A549 (cell line): Measurements from ENCODE around the gene SCFD1. TPM values are rescaled to one million over a fixed set of nuclear protein-coding genes. Genes with fewer than 3 reads are reported as not detected.
A peak's percentile ranks its signal among the peaks of the same experiment; 100 is the strongest.
"Not testable (repeated sequence)": the region's sequence is repeated elsewhere in the genome, so short reads cannot be mapped to it uniquely, and the experiment has no call there.

ENCODE experiments used
- ATAC-seq, 2 experiments: fragments of 200-7000 bp in 1 of 2; fragments of >200 bp in 1 of 2; cut with Nextera tagmentation in 1 of 2; cut with Tn5 transposase in 1 of 2; 3 replicates each; pipeline versions ENCODE4 v1.8.0 to v1.9.1; 2018 to 2020; ENCODE audit warnings: mild to moderate bottlenecking in 1 of 2, moderate library complexity in 1 of 2
- CTCF ChIA-PET: fragments of 300-600 bp; sonication (Branson Sonifier 250); formaldehyde crosslinking; extraction: SDS; loops from one replicate; lab custom pipeline; 2021; ENCODE audit warnings: antibody characterized with exemption, inconsistent platforms; lab: Yijun Ruan, JAX
- POLR2A ChIA-PET: fragments of 350-600 bp; formaldehyde crosslinking; extraction: SDS; loops from one replicate; lab custom pipeline; 2021; ENCODE audit warnings: antibody characterized with exemption, inconsistent platforms; lab: Yijun Ruan, JAX
- DNase-seq, 2 experiments: peaks; one replicate each; pipeline versions ENCODE4 v3.0.0 to v3.0.0-alpha.2; 2011 to 2016; ENCODE audit warnings: low read depth in 1 of 2, low spot score in 1 of 2
- FAIRE-seq: peaks from 2 replicates; lab custom pipeline; 2011; peaks lifted over from hg19 to GRCh38; lab: Jason Lieb, UNC
- H3K27ac ChIP-seq, 2 experiments: fragments of >200 bp; sonication (Bioruptor Twin); formaldehyde crosslinking; 3 replicates each; pipeline ENCODE4 v1.5.1; 2016 to 2017
- H3K4me1 ChIP-seq: fragments of >200 bp; sonication (Bioruptor Twin); formaldehyde crosslinking; 3 replicates; pipeline ENCODE4 v1.6.1; 2016
- H3K4me2 ChIP-seq: fragments of >200 bp; sonication (Bioruptor Twin); formaldehyde crosslinking; 3 replicates; pipeline ENCODE4 v1.6.1; 2016
- H3K4me3 ChIP-seq: fragments of >200 bp; sonication (Bioruptor Twin); formaldehyde crosslinking; 3 replicates; pipeline ENCODE4 v1.5.1; 2016
- H3K9me3 ChIP-seq: fragments of >200 bp; sonication (Bioruptor Twin); formaldehyde crosslinking; 3 replicates; pipeline ENCODE4 v1.6.1; 2016
- CHD2 ChIP-seq: fragments of 150-350 bp; IDR thresholded peaks from 2 replicates; pipeline ENCODE4 v1.6.1; 2014; ENCODE audit warnings: low read length; ENCODE audit not compliant: partially characterized antibody
- GATA3 ChIP-seq: IDR thresholded peaks from 2 replicates; pipeline ENCODE4 v1.6.1; 2012; ENCODE audit warnings: borderline replicate concordance
- HDAC2 ChIP-seq: fragments of 200-600 bp; sonication (generic); IDR thresholded peaks from 2 replicates; pipeline ENCODE4 v1.6.1; 2016
- HEYL ChIP-seq: fragments of 250-450 bp; sonication (Bioruptor Pico); IDR thresholded peaks from 2 replicates; pipeline ENCODE4 v1.8.0; 2021; ENCODE audit warnings: mild to moderate bottlenecking, moderate library complexity
- HOXB13 ChIP-seq: fragments of 250-450 bp; sonication (Bioruptor Pico); IDR thresholded peaks from 2 replicates; pipeline ENCODE4 v1.5.0; 2020; ENCODE audit warnings: low read depth, mild to moderate bottlenecking, moderate library complexity
- HOXB5 ChIP-seq: fragments of 250-450 bp; sonication (Bioruptor Pico); IDR thresholded peaks from 2 replicates; pipeline ENCODE4 v1.5.0; 2020; ENCODE audit warnings: mild to moderate bottlenecking, moderate library complexity
- JUN ChIP-seq, 2 experiments: fragments of >200 bp; sonication (Bioruptor Twin); formaldehyde crosslinking; IDR thresholded peaks; 2 replicates in 1 of 2; 3 replicates in 1 of 2; pipeline ENCODE4 v1.6.1; 2016 to 2017
- MAFK ChIP-seq: fragments of 450-650 bp; IDR thresholded peaks from 2 replicates; pipeline ENCODE4 v1.6.1; 2014; ENCODE audit not compliant: partially characterized antibody
- MYC ChIP-seq: IDR thresholded peaks from 2 replicates; pipeline ENCODE4 v1.6.1; 2012; ENCODE audit warnings: mild to moderate bottlenecking, inconsistent platforms, low read length, improper control_type of control experiment, borderline replicate concordance
- NR3C1 ChIP-seq: fragments of >200 bp; sonication (Bioruptor Twin); formaldehyde crosslinking; IDR thresholded peaks from 3 replicates; pipeline ENCODE4 v1.6.1; 2017
- POLR2A ChIP-seq: IDR thresholded peaks from 2 replicates; pipeline ENCODE4 v1.6.1; 2012; ENCODE audit warnings: mild to moderate bottlenecking, low read length
- POLR2AphosphoS2 ChIP-seq: conservative IDR thresholded peaks from 2 replicates; pipeline ENCODE4 v1.6.1; 2012; ENCODE audit warnings: low read length, improper control_type of control experiment, inconsistent platforms
- RCOR1 ChIP-seq: fragments of 150-350 bp; IDR thresholded peaks from 2 replicates; pipeline ENCODE4 v1.6.1; 2014; ENCODE audit warnings: antibody characterized with exemption, low read length, low read depth
- RNF2 ChIP-seq: fragments of 200-600 bp; sonication (generic); IDR thresholded peaks from 2 replicates; pipeline ENCODE4 v1.6.1; 2016; ENCODE audit warnings: low read depth, mild to moderate bottlenecking, antibody characterized with exemption, moderate library complexity, borderline replicate concordance
- whole genome bisulfite sequencing: methylation state at CpG from one replicate; pipeline ENCODE4 v1.1.6; 2017; ENCODE audit errors: missing lambda C conversion rate; 5-methylcytosine and 5-hydroxymethylcytosine counted together
- polyA plus RNA-seq, 4 experiments: library from polyadenylated mRNA; depleted of rRNA in 3 of 4; stranded (reverse); fragments of >200 nt; fragmentation: RNase III in 1 of 4; extraction: RNeasy Plus Mini Kit Qiagen cat#74134 plus additional on column Dnase treatment in 1 of 4; gene quantifications; 2 replicates in 3 of 4; 3 replicates in 1 of 4; pipeline ENCODE4 v1.2.3, GENCODE V29; 2011 to 2017
- TF ChIP-seq, protein P1 (sequence below): fragments of 200-600 bp; sonication (generic); IDR thresholded peaks from 2 replicates; pipeline ENCODE4 v1.6.1; 2016; ENCODE audit warnings: antibody characterized with exemption, mild to moderate bottlenecking, moderate library complexity
- TF ChIP-seq, protein P2 (sequence below): IDR thresholded peaks from 2 replicates; pipeline ENCODE4 v1.6.1; 2012
- TF ChIP-seq, protein P3 (sequence below): fragments of >200 bp; sonication (Bioruptor Twin); formaldehyde crosslinking; IDR thresholded peaks from 3 replicates; pipeline ENCODE4 v1.5.1; 2016

SCFD1 gene
- polyA plus RNA-seq, 2 of the 4 experiments (the other 2 are of a cell fraction) = 52.1 to 158 TPM

DNA sequence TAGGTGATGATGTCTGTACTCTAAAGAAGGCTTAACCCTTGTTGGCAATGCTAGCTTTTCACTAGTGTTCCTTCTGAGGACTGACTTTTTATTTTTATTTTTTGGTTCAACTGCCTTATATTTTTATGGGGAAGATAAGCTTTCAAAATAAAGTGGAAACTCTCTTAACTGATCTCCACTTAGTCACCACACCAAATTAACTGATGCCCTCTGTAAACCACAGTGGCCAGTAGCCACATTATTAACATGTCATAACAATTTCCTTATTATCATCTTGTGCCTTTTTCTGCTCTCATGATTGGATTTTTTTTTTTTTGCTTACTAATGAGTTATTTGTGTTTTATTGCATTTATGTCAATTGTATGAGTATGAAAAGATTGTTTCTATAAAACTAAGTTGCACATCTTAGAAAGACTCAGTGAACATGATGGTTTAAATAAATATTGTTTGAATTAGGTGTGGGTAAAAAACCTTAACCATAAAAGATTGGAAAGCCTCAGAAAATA, 56.9 kb downstream of the SCFD1 start:
- POLR2A ChIA-PET = no interaction called here
- H3K27ac ChIP-seq = no peak overlapping the region
- no peak for DNase-seq
- H3K4me1 ChIP-seq = no peaks in the 10 kb centered on the region
- no peak for FAIRE-seq
- H3K4me2 ChIP-seq = no peak overlapping the region
- no peak overlapping the region for H3K4me3 ChIP-seq
- ATAC-seq = no peak
- TF ChIP-seq MAFK (peak; percentile 82), CHD2 (no peak)
- CTCF ChIA-PET = interaction anchor here (1.5 kb wide), 1 partner anchor 14 kb away, joined by 3 read pairs; no protein-coding TSS in a partner anchor
- H3K9me3 ChIP-seq = no peaks in the 10 kb centered on the region

DNA sequence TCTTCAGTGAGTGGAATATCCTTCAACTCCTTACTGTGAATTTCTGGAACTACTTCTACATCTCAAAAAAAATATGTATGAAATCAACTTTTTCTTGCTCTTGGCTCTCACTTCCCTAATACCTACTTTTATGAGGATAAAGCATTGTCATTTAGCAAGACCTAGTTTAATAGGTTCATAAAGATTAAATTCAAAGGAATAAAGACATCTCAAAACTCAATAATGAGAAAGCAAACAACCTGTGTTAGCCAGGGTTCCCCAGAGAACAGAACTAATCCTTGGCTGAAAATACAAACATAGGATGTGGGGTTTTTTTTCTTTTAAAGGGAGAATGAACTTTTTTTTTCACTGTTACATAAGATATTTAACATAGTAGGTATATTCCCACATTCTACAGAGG, 57.9 kb downstream of the SCFD1 start:
- no peak for TF ChIP-seq JUN (IDR thresholded peaks at IDR 0.05)
- no peak for TF ChIP-seq POLR2A
- TF ChIP-seq HDAC2 = no peak
- no peak for TF ChIP-seq RNF2
- TF ChIP-seq, protein P1, sequence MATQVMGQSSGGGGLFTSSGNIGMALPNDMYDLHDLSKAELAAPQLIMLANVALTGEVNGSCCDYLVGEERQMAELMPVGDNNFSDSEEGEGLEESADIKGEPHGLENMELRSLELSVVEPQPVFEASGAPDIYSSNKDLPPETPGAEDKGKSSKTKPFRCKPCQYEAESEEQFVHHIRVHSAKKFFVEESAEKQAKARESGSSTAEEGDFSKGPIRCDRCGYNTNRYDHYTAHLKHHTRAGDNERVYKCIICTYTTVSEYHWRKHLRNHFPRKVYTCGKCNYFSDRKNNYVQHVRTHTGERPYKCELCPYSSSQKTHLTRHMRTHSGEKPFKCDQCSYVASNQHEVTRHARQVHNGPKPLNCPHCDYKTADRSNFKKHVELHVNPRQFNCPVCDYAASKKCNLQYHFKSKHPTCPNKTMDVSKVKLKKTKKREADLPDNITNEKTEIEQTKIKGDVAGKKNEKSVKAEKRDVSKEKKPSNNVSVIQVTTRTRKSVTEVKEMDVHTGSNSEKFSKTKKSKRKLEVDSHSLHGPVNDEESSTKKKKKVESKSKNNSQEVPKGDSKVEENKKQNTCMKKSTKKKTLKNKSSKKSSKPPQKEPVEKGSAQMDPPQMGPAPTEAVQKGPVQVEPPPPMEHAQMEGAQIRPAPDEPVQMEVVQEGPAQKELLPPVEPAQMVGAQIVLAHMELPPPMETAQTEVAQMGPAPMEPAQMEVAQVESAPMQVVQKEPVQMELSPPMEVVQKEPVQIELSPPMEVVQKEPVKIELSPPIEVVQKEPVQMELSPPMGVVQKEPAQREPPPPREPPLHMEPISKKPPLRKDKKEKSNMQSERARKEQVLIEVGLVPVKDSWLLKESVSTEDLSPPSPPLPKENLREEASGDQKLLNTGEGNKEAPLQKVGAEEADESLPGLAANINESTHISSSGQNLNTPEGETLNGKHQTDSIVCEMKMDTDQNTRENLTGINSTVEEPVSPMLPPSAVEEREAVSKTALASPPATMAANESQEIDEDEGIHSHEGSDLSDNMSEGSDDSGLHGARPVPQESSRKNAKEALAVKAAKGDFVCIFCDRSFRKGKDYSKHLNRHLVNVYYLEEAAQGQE = no peak
- TF ChIP-seq HOXB5 (CRISPR knock-in tag) = no peak
- no peak for TF ChIP-seq MYC
- TF ChIP-seq, protein P2, sequence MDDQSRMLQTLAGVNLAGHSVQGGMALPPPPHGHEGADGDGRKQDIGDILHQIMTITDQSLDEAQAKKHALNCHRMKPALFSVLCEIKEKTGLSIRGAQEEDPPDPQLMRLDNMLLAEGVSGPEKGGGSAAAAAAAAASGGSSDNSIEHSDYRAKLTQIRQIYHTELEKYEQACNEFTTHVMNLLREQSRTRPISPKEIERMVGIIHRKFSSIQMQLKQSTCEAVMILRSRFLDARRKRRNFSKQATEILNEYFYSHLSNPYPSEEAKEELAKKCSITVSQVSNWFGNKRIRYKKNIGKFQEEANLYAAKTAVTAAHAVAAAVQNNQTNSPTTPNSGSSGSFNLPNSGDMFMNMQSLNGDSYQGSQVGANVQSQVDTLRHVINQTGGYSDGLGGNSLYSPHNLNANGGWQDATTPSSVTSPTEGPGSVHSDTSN = no peak
- TF ChIP-seq GATA3 = no peak
- TF ChIP-seq POLR2AphosphoS2 = no peak
- TF ChIP-seq HEYL (CRISPR knock-in tag) = no peak
- no peak for TF ChIP-seq HOXB13 (CRISPR knock-in tag)
- TF ChIP-seq CHD2 = no peak
- TF ChIP-seq NR3C1 = no peak
- FAIRE-seq (no peak), ATAC-seq (no peak), DNase-seq (no peak)
- H3K9me3 ChIP-seq = no peaks in the 10 kb centered on the region
- H3K4me2 ChIP-seq = no peak overlapping the region
- H3K4me1 ChIP-seq = no peaks in the 10 kb centered on the region
- CTCF ChIA-PET = interaction anchor here (0.8 kb wide), 1 partner anchor 41 kb away, joined by 3 read pairs; no protein-coding TSS in a partner anchor
- POLR2A ChIA-PET = no interaction called here
- H3K27ac ChIP-seq = no peak overlapping the region
- H3K4me3 ChIP-seq = no peak overlapping the region

DNA sequence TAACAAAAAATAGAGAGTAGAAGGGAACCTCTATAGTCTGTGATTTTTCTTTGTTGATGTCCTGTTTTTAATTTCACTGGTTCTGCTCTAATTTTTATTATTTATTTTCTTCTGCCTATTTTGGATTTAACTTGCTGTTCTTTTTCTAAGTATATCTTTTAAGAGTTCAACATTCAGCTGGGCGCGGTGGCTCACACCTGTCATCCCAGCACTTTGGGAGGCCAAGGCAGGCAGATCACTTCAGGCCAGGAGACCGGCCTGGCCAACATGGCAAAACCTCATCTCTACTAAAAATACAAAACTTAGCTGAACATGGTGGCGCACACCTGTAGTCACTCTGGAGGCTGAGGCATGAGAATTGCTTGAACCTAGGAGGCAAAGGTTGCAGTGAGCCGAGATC, 58.7 kb downstream of the SCFD1 start:
- FAIRE-seq, H3K27ac ChIP-seq, DNase-seq, H3K4me2 ChIP-seq, H3K4me3 ChIP-seq, H3K4me1 ChIP-seq, H3K9me3 ChIP-seq, ATAC-seq, POLR2A ChIA-PET, CTCF ChIA-PET: not testable (repeated sequence)
- 98% methylated on average over 5 of the region's 5 CpGs for WGBS

DNA sequence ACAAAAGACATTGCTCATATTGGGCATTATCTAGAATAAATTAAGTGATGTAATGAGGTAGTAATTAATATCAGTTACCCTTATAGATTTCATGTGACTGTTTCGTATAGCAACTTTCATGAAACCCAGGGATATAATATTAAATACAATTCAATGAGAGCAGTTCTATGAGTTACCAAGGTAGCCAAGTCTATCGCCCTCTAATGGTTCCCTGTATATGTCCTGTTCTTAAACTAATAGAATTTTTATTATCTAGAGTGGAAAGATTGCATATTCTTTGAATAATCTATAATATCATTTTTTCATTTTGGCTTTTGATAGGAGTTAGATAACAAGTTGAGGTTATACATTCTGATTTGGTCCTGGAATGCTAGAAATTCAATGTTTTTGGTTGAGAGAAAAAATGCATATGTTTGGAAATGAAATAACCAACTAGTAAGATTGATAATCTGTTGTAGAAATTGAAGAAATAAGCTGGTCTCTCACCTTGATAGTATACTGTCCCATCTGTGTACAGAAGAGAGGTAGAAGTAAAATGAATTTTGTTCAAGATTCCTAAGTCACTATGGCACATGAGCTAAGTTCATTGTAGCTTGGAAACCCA, 59.7 kb downstream of the SCFD1 start:
- Histone ChIP-seq H3K4me3 (no peak overlapping the region), H3K27ac (no peak overlapping the region), H3K9me3 (no peaks in the 10 kb centered on the region), H3K4me1 (no peaks in the 10 kb centered on the region), H3K4me2 (no peak overlapping the region)
- 38% methylated on average over 2 of the region's 2 CpGs for WGBS
- TF ChIP-seq HOXB13 (CRISPR knock-in tag) = no peak
- no peak for TF ChIP-seq HEYL (CRISPR knock-in tag)
- TF ChIP-seq RCOR1 = no peak
- TF ChIP-seq, protein P3, sequence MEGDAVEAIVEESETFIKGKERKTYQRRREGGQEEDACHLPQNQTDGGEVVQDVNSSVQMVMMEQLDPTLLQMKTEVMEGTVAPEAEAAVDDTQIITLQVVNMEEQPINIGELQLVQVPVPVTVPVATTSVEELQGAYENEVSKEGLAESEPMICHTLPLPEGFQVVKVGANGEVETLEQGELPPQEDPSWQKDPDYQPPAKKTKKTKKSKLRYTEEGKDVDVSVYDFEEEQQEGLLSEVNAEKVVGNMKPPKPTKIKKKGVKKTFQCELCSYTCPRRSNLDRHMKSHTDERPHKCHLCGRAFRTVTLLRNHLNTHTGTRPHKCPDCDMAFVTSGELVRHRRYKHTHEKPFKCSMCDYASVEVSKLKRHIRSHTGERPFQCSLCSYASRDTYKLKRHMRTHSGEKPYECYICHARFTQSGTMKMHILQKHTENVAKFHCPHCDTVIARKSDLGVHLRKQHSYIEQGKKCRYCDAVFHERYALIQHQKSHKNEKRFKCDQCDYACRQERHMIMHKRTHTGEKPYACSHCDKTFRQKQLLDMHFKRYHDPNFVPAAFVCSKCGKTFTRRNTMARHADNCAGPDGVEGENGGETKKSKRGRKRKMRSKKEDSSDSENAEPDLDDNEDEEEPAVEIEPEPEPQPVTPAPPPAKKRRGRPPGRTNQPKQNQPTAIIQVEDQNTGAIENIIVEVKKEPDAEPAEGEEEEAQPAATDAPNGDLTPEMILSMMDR = peak; percentile 56
- peak; percentile 7 for FAIRE-seq
- CTCF ChIA-PET = interaction anchor here (1.1 to 2.3 kb wide), 4 partner anchors 14 to 33 kb away, joined by 3 to 7 read pairs (median 4); no protein-coding TSS in a partner anchor
- peak in 1 of 2 experiments; percentile 41; a peak in 1 of 6 replicates for ATAC-seq
- POLR2A ChIA-PET = no interaction called here
- peak; percentile 8 to 18 for DNase-seq
